LHCN-M2 (cell line): ENCODE results near the gene MEFV. TPM values are rescaled to one million over a fixed set of nuclear protein-coding genes. Genes with fewer than 3 reads are reported as not detected.
"Not testable (repeated sequence)": the region's sequence is repeated elsewhere in the genome, so short reads cannot be mapped to it uniquely, and the experiment has no call there.

ENCODE experiments used
- DNase-seq: peaks from one replicate; pipeline ENCODE4 v3.0.0-alpha.2; 2012; ENCODE audit warnings: low read depth
- total RNA-seq: library from RNA; depleted of rRNA; stranded (reverse); fragments of >200 nt; gene quantifications from 2 replicates; pipeline ENCODE4 v1.2.3, GENCODE V29; 2014; rRNA removed

The MEFV gene
- total RNA-seq, 1 experiment from 2014 or later = 0.06 TPM

DNA sequence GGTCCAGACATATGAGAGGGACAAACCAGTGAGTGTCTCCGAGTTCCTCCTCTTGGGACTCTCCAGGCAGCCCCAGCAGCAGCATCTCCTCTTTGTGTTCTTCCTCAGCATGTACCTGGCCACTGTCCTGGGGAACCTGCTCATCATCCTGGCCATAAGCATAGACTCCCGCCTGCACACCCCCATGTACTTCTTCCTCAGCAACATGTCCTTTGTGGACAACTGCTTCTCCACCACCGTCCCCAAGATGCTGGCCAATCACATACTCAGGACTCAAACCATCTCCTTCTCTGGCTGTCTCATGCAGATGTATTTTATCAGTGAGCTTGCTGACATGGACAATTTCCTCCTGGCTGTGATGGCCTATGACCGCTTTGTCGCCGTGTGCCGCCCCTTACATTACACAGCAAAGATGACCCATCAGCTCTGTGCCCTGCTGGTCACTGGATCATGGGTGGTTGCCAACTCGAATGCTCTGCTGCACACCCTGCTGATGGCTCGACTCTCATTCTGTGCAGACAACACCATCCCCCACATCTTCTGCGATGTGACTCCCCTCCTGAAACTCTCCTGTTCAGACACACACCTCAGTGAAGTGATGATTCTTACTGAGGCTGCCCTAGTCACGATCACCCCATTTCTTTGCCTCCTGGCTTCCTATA lies 40.7 kb downstream of the MEFV start:
- DNase-seq = no peak

- peak; percentile 83 for DNase-seq
Measured at GRCh38 chr16:3214904-3215600, 41.4 kb downstream of the MEFV start.

DNA sequence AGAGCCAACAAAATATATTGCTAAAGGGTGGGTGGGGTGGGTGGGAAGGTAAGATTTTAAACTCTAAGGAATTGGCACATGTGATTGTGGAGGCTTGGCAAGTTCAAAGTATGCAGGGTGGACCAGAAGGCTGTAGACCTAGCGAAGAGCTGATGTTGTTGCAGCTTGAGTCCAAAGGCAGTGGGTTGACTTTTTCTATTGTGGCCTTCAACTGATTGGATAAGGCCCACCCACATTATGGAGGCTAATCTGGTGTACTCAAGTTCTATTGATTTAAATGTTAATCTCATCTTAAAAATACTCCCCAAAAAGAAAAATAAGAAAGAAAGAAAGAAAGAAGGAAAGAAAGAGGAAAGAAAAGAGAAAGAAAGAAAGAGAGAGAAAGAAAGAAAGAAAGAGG lies 43.9 kb downstream of the MEFV start:
- DNase-seq = no peak

- no peak for DNase-seq
Measured at GRCh38 chr16:3212006-3212405, 44.4 kb downstream of the MEFV start.

GRCh38 chr16:3207086-3207953 lies 49.1 kb downstream of the MEFV start:
- DNase-seq = no peak

DNA sequence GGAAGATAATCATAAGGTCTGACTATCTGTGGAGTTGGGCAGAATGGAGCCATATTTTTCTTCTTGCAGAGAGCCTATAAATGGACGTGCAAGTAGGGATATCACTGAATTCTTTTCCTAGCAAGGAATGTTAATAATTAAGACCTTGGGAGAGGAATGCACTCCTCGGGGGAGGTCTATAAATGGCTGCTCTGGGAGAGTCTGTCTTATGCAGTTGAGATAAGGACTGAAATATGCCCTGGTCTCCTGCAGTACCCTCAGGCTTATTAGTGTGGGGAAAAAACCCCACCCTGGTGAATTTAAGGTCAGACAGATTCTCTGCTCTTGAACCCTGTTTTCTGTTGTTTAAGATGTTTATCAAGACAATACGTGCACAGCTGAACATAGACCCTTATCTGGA lies 50.5 kb downstream of the MEFV start:
- DNase-seq = not testable (repeated sequence)

DNA sequence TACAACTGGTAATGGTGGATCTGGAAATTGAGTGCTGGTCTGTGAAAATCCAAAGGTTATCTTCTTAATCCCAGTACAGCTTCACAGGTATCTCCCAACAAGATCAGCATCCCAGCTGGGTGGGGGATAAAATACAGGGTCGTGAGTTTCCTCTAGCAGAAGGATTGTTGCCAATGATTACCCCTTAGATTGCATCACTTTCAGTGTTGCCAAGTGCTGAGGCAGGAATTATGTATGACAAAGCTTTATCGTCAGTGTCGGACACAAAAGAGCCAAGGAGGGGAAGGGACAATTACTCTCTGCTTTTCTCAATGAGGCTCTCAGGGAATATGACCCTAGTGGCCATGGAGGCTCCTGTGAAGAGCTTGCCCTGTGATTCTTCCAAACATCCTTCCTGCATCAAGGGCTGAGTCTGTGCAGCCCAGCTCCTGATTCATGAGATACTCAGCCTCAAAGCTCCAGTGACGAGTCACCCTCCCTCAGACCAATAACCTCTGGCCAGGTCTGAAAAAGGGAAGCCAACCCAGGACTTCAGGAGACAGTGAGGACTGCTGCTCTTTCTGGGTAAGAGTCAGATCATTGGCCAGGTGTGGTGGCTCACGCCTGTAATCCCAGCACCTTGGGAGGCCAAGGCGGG lies 53.4 kb downstream of the MEFV start:
- no peak for DNase-seq

GRCh38 chr16:3198334-3199072 lies 57.9 kb downstream of the MEFV start:
- no peak for DNase-seq

GRCh38 chr16:3197694-3198333 lies 58.6 kb downstream of the MEFV start:
- not testable (repeated sequence) for DNase-seq

DNA sequence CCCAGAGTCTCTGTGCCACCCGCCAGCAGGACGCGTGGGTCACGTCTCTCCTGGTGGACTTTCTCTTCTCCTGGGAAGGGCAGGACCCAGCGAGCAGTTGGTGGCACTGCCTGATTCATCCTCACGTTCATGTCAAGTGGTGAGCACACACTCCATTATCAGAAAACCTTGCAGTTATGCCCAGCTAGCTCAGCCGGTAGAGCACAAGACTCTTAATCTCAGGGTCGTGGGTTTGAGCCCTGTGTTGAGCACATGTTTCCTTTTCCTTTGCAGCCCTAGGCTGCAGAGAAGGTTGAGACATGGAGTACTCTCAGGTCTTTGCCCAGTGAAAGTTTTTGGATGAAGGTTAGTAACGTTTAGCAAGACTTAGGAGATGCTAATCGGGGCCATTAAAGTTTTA lies 60.5 kb downstream of the MEFV start:
- DNase-seq = peak; percentile 27

DNA sequence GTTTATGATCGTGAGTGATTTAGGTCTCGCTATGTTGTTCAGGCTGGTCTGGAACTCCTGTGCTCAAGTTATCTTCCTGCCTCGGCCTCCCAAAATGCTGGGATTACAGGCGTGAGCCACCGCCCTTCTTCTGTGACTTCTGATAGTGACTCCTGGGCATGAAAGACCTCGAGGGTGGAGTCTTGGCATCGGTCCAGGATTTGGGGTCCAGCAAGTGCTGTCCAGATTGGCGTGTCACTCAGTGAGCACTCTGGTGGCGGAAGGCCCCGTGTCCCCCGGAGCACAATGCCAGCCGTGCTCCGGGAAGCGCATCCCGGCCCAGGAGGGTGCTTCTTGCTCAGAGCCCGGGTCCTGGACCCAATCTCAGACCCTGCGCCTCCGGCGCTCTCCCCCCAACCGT lies 61.6 kb downstream of the MEFV start:
- DNase-seq = no peak

DNA sequence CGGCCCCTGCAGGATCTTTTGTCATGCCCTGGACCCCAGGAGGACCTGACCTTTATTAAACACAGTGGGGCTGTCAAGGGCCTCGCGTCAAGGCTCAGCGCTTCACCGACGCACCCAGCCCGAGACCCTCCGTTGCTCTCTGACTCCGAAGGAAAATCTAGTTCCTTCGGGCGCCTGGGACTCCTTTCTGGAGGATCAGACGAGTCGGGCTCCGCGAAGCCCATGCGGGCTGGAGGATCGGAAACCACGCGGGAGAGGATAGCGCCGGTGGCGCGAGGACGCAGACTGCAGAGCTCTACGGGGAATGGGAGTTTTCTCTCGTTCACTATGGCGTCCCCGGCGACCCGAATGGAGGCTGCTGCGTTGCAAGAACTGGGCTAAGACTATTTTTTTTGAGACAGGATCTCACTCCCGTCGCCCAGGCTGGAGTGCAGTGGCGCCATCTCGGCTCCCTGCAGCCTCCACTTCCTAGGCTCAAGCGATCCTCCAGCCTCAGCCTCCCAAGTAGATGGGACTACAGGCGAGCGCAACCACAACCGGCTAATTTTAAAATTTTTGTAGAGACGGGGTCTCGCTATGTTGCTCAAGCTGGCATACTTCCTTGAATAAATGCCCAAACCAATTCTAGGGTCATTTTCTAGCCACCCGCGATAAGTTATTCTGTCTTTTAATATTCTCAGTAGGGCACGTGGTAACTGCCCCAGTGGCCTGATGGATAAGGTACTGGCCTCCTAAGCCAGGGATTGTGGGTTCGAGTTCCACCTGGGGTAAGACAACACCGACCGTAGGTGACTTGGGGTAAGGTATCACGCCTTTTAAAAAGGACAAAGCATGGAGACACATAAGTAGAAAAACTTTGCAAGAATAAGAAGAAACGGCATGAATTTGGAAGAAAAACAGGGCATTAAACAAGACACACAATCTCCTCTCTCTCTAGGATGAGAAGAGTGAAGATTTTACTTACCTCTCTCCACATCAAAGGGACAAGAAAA lies 62.9 kb downstream of the MEFV start:
- no peak for DNase-seq

DNA sequence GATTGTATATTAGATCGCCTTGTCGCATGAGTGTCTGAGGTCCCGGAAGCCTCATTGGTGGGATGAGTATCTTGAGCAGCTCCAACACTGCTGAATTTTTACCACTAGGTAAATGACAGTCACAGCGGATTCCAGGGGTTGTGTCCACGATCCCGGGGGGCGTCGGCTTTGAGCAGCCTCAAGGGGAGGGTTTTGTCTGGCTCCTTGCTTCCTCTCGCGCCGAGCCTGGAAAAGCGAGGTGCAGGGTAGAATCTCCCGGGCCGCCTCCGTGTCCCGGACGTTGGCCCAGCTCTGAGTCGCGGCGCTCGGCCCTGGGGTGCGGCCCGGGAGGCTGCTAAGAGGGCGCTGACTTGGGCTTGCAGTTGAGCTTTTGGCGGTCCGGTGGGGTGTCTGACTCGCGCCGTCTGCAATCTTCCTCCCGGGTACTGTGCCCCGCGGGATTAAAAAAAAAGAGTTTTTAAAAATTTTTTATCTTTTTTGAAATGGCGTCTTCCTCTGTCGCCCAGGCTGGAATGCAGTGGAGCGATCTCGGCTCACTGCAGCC lies 63.9 kb downstream of the MEFV start:
- no peak for DNase-seq

Other genes with a start within 250 kb of the MEFV start
- not detected in 2 replicates for gene CLDN9, start 243.7 kb downstream of the MEFV start, total RNA-seq
- gene CLDN6, start 238.4 kb downstream of the MEFV start, total RNA-seq = 0.06 TPM in 2 replicates
- 574 and 676 TPM in 2 replicates for gene TNFRSF12A, start 236.3 kb downstream of the MEFV start, total RNA-seq
- gene HCFC1R1, start 232.7 kb downstream of the MEFV start, total RNA-seq = 20.6 and 28.1 TPM in 2 replicates
- 18.0 and 18.7 TPM in 2 replicates for gene THOC6, start 232.6 kb downstream of the MEFV start, total RNA-seq
- not detected in 2 replicates for gene BICDL2, start 219.7 kb downstream of the MEFV start, total RNA-seq
- gene MMP25, start 210.1 kb downstream of the MEFV start, total RNA-seq = 0.06 and 0.11 TPM in 2 replicates
- 9.6 and 12.3 TPM in 2 replicates for gene IL32, start 191.0 kb downstream of the MEFV start, total RNA-seq
- gene ZSCAN10, start 157.3 kb downstream of the MEFV start, total RNA-seq = not detected in 2 replicates
- gene ZNF205, start 144.0 kb downstream of the MEFV start, total RNA-seq = 17.0 and 19.2 TPM in 2 replicates
- gene ZNF213, start 121.6 kb downstream of the MEFV start, total RNA-seq = 4.6 and 4.7 TPM in 2 replicates
- gene OR1F1, start 68.4 kb downstream of the MEFV start, total RNA-seq = not detected in 2 replicates
- 10.4 and 11.9 TPM in 2 replicates for gene ZNF200, start 21.5 kb downstream of the MEFV start, total RNA-seq
- 35.5 and 43.5 TPM in 2 replicates for gene ZNF263, start 26.9 kb upstream of the MEFV start, total RNA-seq
- 2.3 and 3.9 TPM in 2 replicates for gene TIGD7, start 48.8 kb upstream of the MEFV start, total RNA-seq
- gene ZNF75A, start 48.9 kb upstream of the MEFV start, total RNA-seq = 15.8 and 18.7 TPM in 2 replicates
- gene OR2C1, start 99.3 kb upstream of the MEFV start, total RNA-seq = 0.17 TPM in 1 of 2 replicates, not detected in the other
- gene ZSCAN32, start 144.4 kb upstream of the MEFV start, total RNA-seq = 9.4 and 14.5 TPM in 2 replicates
- 10.7 and 13.4 TPM in 2 replicates for gene ZNF174, start 144.6 kb upstream of the MEFV start, total RNA-seq
- gene ZNF597, start 186.9 kb upstream of the MEFV start, total RNA-seq = 1.9 TPM in 2 replicates
- gene NAA60, start 187.0 kb upstream of the MEFV start, total RNA-seq = 10.5 and 50.2 TPM in 2 replicates
- not detected in 2 replicates for gene C16orf90, start 238.9 kb upstream of the MEFV start, total RNA-seq
- gene CLUAP1, start 244.4 kb upstream of the MEFV start, total RNA-seq = 17.8 and 18.8 TPM in 2 replicates